A673 (cell line): ENCODE results near the gene FBXO41. TPM values are rescaled to one million over a fixed set of nuclear protein-coding genes. Genes with fewer than 3 reads are reported as not detected.

Experiments
- BruUV-seq: library from RNA; stranded (reverse); fragments of 400-500 nt; replicated peaks from 2 replicates; lab custom pipeline; 2021; lab: Mats Ljungman, UMichigan
- CTCF ChIA-PET: fragments of 300-600 bp; sonication (Branson Sonifier 250); formaldehyde crosslinking; loops from one replicate; lab custom pipeline; 2022; ENCODE audit warnings: antibody characterized with exemption; lab: Charles Lee
- POLR2A ChIA-PET: fragments of 300-600 bp; sonication (Branson Sonifier 250); formaldehyde crosslinking; loops from one replicate; lab custom pipeline; 2022; ENCODE audit warnings: antibody characterized with exemption; ENCODE audit not compliant: low non-redundant PET; lab: Charles Lee
- DNase-seq: peaks from one replicate; pipeline ENCODE4 v3.0.0-alpha.2; 2015; ENCODE audit warnings: low spot score
- H3K27ac ChIP-seq: fragments of 200-600 bp; sonication (generic); 2 replicates; pipeline ENCODE4 v1.5.1; 2016; ENCODE audit warnings: mixed run types, low read depth, mild to moderate bottlenecking, mixed read lengths, antibody characterized with exemption, low read length; ENCODE audit not compliant: poor library complexity, severe bottlenecking
- H3K27me3 ChIP-seq: fragments of 200-600 bp; sonication (generic); replicated peaks from 2 replicates; pipeline ENCODE4 v1.6.1; 2017; ENCODE audit warnings: mixed run types, low read depth, mild to moderate bottlenecking, mixed read lengths, antibody characterized with exemption, low read length; ENCODE audit not compliant: insufficient read depth, poor library complexity
- H3K36me3 ChIP-seq: fragments of 200-600 bp; sonication (generic); 2 replicates; pipeline ENCODE4 v1.6.1; 2016; ENCODE audit warnings: mixed run types, mild to moderate bottlenecking, mixed read lengths, antibody characterized with exemption, low read length; ENCODE audit not compliant: insufficient read depth, poor library complexity, severe bottlenecking
- H3K4me1 ChIP-seq: fragments of 200-600 bp; sonication (generic); 2 replicates; pipeline ENCODE4 v1.6.1; 2017; ENCODE audit warnings: mixed run types, mild to moderate bottlenecking, mixed read lengths, antibody characterized with exemption, low read length; ENCODE audit not compliant: insufficient read depth, poor library complexity, severe bottlenecking
- H3K4me3 ChIP-seq: fragments of 200-600 bp; sonication (generic); 2 replicates; pipeline ENCODE4 v1.5.1; 2016; ENCODE audit warnings: low read depth, mixed run types, mild to moderate bottlenecking, mixed read lengths, low read length; ENCODE audit not compliant: poor library complexity, severe bottlenecking
- H3K9me3 ChIP-seq: fragments of 200-600 bp; sonication (generic); 2 replicates; pipeline ENCODE4 v1.6.1; 2016; ENCODE audit warnings: mixed run types, low read depth, mild to moderate bottlenecking, mixed read lengths, antibody characterized with exemption, low read length; ENCODE audit not compliant: poor library complexity, severe bottlenecking
- EZH2 ChIP-seq: fragments of 200-600 bp; sonication (generic); IDR thresholded peaks from 2 replicates; pipeline ENCODE4 v1.6.1; 2017; ENCODE audit warnings: borderline replicate concordance, low read depth, mild to moderate bottlenecking, mixed read lengths, antibody characterized with exemption, low read length; ENCODE audit not compliant: poor library complexity, severe bottlenecking
- intact Hi-C: fragments of 100-400 bp; cut with micrococcal nuclease; formaldehyde crosslinking; loops from one replicate; pipeline ENCODE4 v1.10.0; 2022; ENCODE audit not compliant: unreplicated experiment
- total RNA-seq: library from RNA; stranded (reverse); gene quantifications from 2 replicates; pipeline ENCODE4 v1.2.3, GENCODE V29; 2021
- TF ChIP-seq, protein P1 (sequence below): fragments of 300-800, 200-600 bp; sonication (generic); conservative IDR thresholded peaks from 2 replicates; pipeline ENCODE4 v1.5.1; 2017; ENCODE audit warnings: low read depth, mild to moderate bottlenecking, antibody characterized with exemption, low read length, moderate library complexity, mixed read lengths

The FBXO41 gene
- total RNA-seq, 1 experiment from 2014 or later: 8.6 TPM

DNA sequence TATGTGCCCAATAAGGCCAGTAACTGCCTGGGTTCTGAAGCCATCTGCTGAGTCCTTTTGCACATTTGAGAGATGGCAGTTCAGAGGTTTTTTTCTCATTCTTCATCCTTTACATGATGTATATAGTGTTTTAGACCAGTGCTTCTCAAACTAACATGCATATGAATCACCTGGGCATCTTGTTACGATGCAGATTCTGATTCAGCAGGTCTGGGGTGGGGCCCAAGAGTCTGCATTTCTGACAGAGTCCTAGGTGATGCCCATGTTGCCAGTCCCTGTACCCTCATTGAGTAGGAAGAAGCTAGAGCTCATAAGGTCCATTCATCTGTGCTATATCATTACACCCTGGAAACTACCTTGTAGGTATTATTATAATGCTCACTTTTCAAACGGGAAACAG is 66.5 kb downstream of the FBXO41 start:
- TF ChIP-seq, protein P1, sequence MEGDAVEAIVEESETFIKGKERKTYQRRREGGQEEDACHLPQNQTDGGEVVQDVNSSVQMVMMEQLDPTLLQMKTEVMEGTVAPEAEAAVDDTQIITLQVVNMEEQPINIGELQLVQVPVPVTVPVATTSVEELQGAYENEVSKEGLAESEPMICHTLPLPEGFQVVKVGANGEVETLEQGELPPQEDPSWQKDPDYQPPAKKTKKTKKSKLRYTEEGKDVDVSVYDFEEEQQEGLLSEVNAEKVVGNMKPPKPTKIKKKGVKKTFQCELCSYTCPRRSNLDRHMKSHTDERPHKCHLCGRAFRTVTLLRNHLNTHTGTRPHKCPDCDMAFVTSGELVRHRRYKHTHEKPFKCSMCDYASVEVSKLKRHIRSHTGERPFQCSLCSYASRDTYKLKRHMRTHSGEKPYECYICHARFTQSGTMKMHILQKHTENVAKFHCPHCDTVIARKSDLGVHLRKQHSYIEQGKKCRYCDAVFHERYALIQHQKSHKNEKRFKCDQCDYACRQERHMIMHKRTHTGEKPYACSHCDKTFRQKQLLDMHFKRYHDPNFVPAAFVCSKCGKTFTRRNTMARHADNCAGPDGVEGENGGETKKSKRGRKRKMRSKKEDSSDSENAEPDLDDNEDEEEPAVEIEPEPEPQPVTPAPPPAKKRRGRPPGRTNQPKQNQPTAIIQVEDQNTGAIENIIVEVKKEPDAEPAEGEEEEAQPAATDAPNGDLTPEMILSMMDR: no peak
- TF ChIP-seq EZH2: no peak
- no TSS peak for BruUV-seq
- ChIA-PET POLR2A (no interaction called here), CTCF (no interaction called here)
- Histone ChIP-seq H3K9me3 (no peaks in the 10 kb centered on the region), H3K4me1 (peaks cover 6% of the 10 kb centered on the region), H3K27ac (no peak overlapping the region), H3K27me3 (no peaks in the 10 kb centered on the region), H3K4me3 (no peak overlapping the region), H3K36me3 (peaks cover 15% of the 10 kb centered on the region)
- intact Hi-C loops: no loop called here
- no peak for DNase-seq

DNA sequence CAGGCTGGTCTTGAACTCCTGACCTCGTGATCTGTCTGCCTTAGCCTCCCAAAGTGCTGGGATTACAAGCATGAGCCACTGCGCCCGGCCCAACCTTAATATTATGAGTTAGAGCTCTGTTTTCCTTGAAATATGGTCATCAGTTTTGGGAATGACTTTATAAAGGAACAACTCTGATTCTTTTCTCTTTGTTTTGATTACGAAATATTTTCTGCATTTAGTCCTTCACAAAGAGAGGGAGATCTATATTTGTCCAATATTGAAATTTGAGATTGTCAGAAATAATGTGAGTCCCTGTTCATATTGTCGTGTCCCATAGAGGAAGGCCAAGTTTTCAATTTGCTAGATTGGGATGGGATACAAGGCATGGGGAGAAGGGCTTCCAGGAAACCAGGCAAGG is 67.1 kb downstream of the FBXO41 start:
- BruUV-seq: no TSS peak
- peaks cover 14% of the 10 kb centered on the region for H3K36me3 ChIP-seq
- POLR2A ChIA-PET: no interaction called here
- CTCF ChIA-PET: no interaction called here
- H3K27ac ChIP-seq: no peak overlapping the region
- no peaks in the 10 kb centered on the region for H3K9me3 ChIP-seq
- H3K4me3 ChIP-seq: no peak overlapping the region
- peaks cover 6% of the 10 kb centered on the region for H3K4me1 ChIP-seq
- intact Hi-C loops: no loop called here
- H3K27me3 ChIP-seq: no peaks in the 10 kb centered on the region
- no peak for TF ChIP-seq EZH2
- TF ChIP-seq, protein P1: no peak
- DNase-seq: no peak

DNA sequence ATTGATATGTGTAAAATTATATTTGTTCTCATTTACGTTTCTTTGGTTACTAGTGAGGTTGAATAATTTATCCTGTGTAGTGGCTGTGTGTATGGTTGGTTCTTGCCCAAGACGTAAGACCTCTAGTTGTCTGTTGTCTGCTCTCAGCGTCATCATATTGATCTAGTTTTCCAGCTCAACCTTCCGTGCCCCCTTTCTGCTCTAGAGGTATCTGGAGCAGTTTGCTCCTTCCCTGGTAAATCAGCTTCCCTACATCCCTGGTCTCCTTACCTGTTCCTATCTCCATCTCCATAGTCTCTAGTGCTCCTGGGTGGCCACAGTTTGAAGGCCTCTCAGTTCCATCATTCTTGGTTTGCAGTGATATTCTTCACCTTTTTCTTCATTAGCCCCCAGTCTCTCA is 69.0 kb downstream of the FBXO41 start:
- ChIA-PET POLR2A (no interaction called here), CTCF (no interaction called here)
- peak overlapping the region; percentile 84 for H3K4me3 ChIP-seq

More for the DNA sequence above, 69.0 kb downstream of the FBXO41 start:
- peaks cover 6% of the 10 kb centered on the region for H3K4me1 ChIP-seq
- TF ChIP-seq, protein P1: no peak
- no peak for TF ChIP-seq EZH2
- H3K27ac ChIP-seq: no peak overlapping the region
- H3K27me3 ChIP-seq: no peaks in the 10 kb centered on the region
- no peak for DNase-seq
- no TSS peak for BruUV-seq
- intact Hi-C loops: no loop called here
- no peaks in the 10 kb centered on the region for H3K9me3 ChIP-seq
- no peaks in the 10 kb centered on the region for H3K36me3 ChIP-seq
